DMS79 treated with DMSO at 0.1 percent for 48 hours (cell line): Measurements from ENCODE around the gene TMEM31.
"Not testable (repeated sequence)": the region's sequence is repeated elsewhere in the genome, so short reads cannot be mapped to it uniquely, and the experiment has no call there.

Experiments used
- DNase-seq: peaks from one replicate; lab custom pipeline; 2025; lab: John Stamatoyannopoulos, UW

The TMEM31 gene

DNA sequence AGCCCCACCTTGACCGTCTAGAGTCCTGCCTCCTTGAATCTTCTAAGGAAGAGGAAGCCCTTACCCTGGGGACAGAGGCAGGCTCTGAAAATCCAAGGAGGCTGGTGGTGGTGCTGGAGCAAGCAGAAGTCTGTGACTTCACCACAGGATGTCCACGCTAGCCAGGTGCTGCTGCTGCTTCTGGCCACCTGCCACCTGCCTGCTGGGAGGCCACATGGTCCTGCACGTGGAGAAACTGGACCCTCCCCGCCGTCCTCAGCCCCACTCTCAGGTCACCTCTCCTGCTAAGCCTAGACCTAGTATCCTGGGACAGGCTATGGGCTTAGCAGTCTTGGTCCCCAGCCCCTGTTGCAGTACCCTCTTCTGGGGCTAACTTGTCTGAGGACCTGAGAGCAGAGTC lies 15.8 kb downstream of the TMEM31 start:
- DNase-seq: no peak

DNA sequence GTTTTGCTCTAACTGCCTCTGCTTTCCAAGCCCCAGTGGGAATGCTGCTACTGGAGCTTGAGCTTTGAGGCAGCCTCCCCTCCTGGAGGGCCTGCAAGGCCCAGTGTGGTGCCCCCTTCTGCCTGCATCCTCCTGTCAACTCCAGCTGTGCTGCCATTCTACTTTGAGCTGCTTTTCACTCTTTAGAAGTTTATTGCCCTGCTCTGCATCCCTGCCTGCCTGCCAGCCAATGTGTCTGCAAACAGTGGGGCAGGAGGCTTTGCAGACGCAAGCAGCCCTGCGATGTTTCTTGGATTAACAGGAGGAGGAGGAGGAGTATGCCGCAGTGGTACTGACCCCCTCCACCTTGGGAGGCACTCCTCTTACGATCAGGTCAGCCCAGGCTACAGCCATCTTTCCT lies 16.4 kb downstream of the TMEM31 start:
- no peak for DNase-seq

DNA sequence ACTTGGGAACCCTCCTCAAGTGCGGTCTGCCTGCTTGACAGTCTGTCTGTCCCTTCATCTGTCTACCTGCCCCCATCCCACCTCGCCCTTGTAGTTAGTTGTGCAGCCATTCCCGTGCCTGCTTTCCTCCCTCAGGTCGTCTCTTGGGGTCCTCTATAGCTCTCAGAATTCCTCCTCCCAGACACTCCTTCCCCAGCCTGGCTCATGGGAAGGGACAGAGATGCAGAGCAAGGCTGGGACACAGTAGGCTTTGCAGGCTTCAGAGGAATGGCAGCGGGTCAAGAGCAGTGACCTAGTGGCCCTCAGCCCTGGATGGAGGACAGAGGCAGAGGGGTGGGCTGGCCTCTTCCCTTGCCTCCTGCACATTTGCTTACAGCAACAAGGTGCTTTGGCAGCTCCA lies 18.3 kb downstream of the TMEM31 start:
- DNase-seq: no peak

DNA sequence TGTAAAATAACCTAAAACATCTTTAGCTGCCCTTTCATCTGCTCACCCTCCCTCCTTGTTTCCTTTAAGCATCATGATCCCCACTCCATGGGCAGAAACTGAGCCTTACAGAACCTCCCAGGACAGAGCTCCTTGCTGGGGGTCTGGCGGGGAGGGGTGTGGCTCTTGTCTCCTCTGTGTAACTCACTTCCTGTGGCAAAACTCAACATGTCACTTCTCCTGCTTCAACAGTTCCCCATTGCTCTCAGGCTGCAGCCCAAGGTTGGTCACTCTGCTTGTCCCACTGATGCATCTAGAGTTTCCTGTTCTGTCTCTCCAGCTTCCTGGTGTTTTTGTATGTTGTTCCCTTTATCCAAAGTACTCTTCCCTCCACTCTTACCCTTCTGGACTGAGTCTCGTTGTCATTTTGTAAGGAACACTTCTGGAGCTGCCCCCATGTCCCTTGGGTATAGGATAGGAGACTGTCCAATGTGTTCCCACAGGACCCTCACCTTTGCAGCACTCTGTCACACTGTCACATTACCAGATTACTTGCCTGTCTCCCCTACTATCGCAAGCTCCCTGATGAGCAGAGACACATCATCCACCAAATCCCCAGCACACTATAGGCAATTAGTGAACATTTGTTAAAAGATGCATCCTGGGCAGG lies 19.6 kb downstream of the TMEM31 start:
- no peak for DNase-seq

DNA sequence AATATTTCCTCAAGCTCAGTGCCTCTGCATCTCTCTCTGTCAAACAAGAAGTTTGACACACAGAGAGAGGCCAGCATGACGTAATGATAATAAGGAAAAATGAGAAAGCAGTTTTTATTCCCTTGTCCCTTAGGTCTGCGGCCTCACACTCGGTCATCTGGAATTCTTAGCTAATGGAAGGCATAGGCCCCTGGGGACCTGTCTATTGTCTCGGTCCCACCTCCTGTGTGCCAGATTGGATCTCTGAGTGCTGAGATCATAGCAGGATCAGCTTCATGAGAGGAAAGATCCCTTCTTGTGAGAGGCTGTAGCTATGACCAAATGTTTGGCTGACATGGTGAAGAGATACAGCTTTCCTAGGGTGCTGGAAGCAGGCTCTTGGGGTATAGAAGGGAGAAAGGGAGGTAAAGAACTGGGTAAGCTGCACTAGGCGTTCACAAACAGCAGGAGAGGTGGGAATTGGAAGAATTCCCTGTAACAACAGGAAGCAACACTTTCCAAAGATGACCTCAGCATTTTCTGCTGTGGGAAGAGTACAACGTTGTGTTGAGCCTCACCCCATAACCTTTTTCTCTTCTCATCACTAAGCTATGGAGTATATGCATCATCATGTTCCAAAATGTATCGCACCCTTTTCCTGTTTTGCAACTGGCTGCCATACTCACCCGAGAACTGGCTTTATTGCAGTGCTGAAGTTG lies 20.2 kb downstream of the TMEM31 start:
- no peak for DNase-seq

DNA sequence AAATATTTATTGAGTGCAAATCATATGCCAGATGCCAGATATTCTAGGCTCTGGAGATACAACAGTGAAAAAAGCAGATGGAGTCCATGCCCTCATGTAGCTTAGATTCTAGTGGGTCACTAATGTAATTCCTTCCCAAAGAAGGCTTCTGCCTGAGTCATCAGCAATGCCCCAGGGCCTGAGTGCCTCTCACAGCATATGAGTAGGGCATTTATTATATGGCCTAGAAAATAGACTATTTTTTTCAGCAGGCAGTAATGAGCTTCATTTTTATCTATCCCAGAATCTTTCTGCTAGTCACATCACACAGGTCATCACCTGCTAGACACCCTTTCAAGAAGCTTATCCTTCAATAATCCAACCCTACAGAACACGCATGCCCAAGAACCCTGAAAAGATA lies 22.3 kb downstream of the TMEM31 start:
- no peak for DNase-seq

DNA sequence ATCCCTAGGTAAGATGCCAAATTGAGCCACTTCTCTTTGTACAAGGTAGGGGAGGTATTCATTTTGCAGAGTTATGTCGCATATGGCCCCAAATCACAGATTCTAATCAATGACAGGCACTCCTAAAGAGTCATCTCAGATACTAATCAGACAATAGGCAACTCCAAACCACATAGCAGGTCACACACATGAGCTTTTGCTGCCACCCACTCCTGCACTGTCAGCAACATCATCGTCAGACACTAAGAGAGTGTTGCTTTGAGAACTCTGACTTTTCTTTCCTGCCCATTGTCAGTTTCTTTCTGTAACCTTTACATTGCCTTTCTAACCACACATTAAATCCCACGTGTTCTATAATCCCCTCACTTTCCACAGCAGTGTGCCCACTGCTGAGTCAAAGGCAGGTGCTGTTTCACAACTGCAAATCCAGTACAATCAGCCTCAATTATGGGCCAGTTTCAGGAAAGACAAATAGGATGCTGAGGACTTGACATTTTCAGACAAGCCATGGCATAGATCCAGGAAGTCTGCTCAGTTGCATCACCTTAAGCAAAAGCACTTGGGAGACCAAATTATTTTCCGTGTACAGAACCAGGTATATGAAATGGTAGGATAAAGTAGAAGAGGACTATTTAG lies 23.5 kb downstream of the TMEM31 start:
- DNase-seq: peak; percentile 46

DNA sequence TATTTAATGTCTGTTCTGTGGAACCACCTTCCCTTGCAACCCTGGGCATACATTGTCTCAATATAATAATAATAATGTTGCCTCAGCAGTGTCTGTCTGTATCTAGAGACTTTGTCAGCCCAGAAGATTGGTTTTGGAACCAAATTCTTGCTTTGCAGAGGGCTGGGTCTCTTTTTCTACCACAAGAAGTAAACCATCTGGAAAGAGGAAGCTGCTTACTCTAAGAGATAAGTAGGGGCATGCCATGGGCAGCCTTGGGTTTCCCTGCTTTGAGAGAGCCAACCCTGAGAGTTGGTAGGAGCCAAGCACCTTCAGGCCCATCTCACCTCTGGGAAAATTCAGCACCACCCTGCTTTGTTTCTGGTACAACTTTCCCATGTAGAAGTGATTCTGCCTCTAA lies 27.0 kb downstream of the TMEM31 start:
- DNase-seq: no peak

DNA sequence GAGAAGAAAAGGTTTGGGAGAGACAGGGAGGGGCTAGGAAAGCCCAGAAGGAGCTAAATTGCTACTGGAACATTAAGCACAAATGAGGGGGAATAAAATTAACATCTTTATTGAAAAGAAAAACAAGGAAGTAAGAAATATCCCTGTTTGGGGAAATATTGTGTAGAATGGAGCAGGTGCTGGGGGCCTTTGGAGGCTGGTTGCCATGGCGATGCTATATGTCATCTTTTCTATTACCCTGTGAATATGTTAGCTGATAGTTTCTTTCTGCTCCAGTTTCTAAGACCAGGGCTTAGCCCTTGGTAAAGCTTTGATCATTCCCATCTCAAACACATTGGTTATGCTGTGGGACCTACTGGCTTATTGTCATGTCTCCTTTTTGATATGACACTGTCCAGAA lies 28.7 kb downstream of the TMEM31 start:
- DNase-seq: no peak

DNA sequence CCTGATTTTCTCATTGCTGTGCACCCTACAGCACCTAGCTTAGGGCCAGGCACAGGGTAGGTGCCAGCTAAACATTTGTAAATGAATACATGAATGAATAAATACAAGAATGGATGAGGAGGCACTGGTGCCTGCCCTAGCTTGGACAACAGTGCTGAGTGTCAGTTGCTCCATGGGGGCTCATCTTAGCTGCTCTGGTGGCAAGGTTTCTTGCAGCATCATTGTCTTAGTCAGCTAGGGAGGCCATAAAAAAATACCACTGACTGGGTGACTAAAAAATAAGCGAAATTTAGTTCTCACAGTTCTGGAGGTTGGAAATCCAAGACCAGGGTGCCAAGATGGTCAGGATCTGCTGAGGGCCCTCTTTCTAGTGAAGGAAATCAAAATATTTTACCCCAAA lies 31.2 kb downstream of the TMEM31 start:
- no peak for DNase-seq

DNA sequence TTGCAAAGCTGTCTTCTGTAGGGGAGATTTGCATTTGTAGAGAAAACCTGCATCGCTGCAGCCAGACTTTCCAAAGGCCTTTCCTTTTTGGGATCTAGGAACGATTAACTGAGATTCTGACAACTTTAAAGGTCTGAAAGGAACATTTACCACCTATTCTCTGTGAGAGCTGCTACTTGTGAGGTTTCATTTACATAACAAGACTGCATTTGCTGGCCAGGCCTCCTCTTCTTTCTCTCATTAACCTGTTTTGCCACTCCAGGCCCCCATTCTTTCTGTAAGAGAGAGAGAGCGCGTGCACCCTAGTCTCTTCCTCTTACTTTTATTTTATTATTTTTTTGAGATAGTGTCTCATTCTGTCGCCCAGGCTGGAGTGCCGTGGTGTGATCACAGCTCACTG lies 31.6 kb downstream of the TMEM31 start:
- DNase-seq: no peak

DNA sequence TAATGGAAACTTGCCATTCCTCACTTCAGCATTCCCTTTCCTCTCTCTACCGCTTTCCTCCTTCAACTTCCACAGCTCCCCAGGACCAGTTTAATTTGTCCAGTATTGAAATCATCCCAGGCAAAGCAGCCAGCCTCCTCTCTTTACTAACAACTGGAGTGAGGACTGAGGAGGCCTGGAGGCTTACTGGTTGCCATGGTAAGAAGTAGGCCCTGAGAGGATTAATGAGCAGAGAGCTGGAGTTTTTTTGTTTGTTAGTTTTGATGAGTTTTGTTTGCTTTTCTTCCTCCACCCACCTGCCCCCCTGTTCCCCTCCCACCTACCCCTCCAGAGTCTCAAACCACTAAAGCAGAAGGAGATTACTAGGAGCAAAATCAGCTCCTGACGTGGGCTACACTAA lies 36.5 kb downstream of the TMEM31 start:
- no peak for DNase-seq

DNA sequence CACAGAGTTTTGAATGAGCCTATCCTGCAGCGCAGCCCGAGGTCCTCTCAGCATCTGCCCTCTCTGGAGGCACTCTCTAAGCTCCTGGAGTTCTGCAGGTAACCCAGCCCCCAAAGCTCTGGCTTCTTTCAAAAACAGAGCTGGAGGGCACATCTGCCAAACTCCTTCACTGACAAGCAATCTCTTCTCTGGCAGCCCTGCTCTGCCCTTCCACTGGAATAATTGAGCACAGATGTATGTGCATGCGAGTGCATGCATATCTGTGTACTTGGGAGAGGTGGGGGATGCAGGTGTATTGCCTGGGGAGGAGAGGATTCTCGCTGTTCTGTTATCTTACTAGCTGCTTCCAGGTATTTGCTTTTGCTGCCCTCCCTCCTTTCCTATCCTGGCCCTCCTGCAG lies 43.7 kb downstream of the TMEM31 start:
- DNase-seq: no peak

DNA sequence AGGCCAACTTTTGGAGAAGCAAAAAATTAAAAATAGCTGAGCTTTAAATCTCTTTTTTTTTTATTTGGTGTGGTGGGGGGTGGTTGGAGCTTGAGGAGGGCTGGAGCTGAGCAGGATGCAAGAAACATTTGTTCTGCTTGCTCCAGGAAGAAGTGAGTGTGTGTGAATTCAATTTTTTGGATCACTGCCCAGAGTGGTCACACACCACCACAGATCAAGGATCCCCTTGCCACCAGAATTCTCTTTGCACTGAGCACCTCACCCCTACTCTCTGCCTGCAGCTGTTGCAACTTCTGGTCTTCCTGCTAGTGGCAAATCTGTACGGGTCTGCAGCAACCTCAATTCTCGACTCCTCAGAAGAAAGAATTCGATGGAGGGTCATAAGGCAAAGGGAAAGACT lies 46.0 kb downstream of the TMEM31 start:
- peak; percentile 89 for DNase-seq

DNA sequence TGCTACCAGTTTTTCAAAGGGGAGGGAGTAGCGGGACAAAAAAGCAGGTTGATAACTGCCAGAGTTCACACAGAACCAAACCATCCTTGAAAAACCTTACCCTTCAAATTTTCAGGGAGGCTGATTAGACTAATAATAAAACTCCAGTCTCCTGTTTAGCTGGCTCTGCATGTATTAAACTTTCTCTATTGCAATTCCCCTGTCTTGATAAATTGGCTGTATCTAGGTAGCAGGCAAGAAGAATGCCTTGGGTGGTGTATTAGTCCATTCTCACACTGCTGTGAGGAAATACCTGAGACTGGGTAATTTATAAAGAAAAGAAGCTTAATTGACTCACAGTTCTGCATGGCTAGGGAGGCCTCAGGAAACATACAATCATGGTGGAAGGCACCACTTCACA lies 47.8 kb downstream of the TMEM31 start:
- DNase-seq: no peak

DNA sequence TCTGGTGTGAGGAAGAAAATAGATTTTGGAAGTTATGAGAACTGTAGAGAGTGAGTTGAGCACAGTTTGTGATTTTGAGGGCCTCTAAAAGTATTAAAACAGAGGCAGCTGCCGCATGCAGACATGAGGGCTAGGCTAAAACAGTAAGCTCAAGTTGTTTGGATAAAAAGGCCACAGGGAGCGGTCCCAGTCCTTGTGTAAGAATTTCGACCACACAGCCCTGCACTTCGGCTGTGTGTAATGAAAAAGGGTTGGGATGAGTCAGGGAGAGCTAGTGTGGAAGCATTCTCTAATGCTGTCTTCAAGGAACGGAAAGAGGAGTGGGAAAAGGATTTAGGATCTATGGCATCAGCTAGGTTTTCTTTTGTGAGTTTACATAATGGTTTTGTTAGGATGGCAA lies 52.8 kb downstream of the TMEM31 start:
- not testable (repeated sequence) for DNase-seq
